Duodenal mucosa (tissue), 2 donors: Measurements from ENCODE around the gene CACNA1E.

Experiments
- H3K27ac ChIP-seq: one replicate; pipeline ENCODE4 v1.7.0; 2013; ENCODE audit warnings: low read depth, low read length
- H3K27me3 ChIP-seq, 2 donors: one replicate each; pipeline ENCODE4 v1.7.0; 2013; ENCODE audit warnings: low read length in 2 of 2, control low read depth in 1 of 2; ENCODE audit not compliant: insufficient read depth in 2 of 2, control insufficient read depth in 1 of 2
- H3K36me3 ChIP-seq, 2 donors: one replicate each; pipeline ENCODE4 v1.7.0; 2013; ENCODE audit warnings: low read length in 2 of 2, control low read depth in 1 of 2; ENCODE audit not compliant: insufficient read depth in 2 of 2, control insufficient read depth in 1 of 2
- H3K4me1 ChIP-seq, 2 donors: one replicate each; pipeline ENCODE4 v1.7.0; 2013; ENCODE audit warnings: low read length in 2 of 2, control low read depth in 1 of 2; ENCODE audit not compliant: insufficient read depth in 2 of 2, control insufficient read depth in 1 of 2
- H3K4me3 ChIP-seq, 2 donors: one replicate each; pipeline ENCODE4 v1.7.0; 2013; ENCODE audit warnings: low read length in 2 of 2, low read depth in 1 of 2
- H3K9ac ChIP-seq, 2 donors: one replicate each; pipeline ENCODE4 v1.7.0; 2013; ENCODE audit warnings: low read length in 2 of 2, low read depth in 1 of 2
- H3K9me3 ChIP-seq, 2 donors: one replicate each; pipeline ENCODE4 v1.7.0; 2013; ENCODE audit warnings: low read length in 2 of 2, control low read depth in 1 of 2; ENCODE audit not compliant: control insufficient read depth in 1 of 2

The CACNA1E gene

DNA sequence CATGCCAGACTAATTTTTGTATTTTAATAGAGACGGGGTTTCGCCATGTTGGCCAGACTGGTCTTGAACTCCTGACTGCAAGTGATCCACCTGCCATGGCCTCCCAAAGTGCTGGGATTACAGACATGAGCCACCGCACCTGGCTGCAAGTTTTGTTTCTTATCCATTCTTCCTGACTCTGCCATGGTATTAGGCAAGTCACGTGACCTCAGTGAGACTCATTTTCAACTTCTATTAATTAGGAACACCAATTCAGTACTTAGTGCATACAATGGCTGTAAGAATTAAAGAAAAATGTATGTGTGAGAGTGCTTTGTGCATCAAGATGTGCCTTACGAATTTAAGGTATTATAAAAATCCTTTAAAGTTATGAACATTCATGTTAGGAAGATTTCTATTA lies 111.2 kb downstream of the CACNA1E start:
- Histone ChIP-seq H3K27ac (no peak overlapping the region), H3K4me1 (no peaks in the 10 kb centered on the region), H3K27me3 (no peaks in the 10 kb centered on the region), H3K9ac (no peak overlapping the region), H3K9me3 (no peaks in the 10 kb centered on the region), H3K36me3 (no peaks in the 10 kb centered on the region), H3K4me3 (no peak overlapping the region)

DNA sequence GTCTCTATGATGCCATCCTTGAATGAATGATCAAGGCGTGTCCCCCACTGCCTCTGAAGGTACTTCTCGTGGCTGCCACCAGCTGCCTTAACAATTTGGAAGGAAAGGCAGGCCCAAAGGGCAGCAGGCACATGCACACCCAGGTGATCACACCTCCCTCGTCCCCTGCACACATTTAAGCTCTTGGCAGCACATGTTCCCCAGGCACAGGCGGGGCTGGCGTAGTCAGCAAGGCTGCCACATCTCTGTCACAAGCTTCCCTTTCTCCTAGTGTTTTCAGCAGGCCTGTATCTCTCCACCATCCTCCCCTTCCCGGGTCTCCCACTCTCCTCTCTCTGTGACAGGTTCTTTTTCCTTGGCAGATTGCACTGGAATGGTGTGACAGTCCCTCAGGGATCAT lies 111.9 kb downstream of the CACNA1E start:
- no peaks in the 10 kb centered on the region for H3K27me3 ChIP-seq
- H3K9me3 ChIP-seq, result no peaks in the 10 kb centered on the region
- H3K4me1 ChIP-seq, result no peaks in the 10 kb centered on the region
- no peaks in the 10 kb centered on the region for H3K36me3 ChIP-seq
- no peak overlapping the region for H3K9ac ChIP-seq
- no peak overlapping the region for H3K4me3 ChIP-seq
- no peak overlapping the region for H3K27ac ChIP-seq

DNA sequence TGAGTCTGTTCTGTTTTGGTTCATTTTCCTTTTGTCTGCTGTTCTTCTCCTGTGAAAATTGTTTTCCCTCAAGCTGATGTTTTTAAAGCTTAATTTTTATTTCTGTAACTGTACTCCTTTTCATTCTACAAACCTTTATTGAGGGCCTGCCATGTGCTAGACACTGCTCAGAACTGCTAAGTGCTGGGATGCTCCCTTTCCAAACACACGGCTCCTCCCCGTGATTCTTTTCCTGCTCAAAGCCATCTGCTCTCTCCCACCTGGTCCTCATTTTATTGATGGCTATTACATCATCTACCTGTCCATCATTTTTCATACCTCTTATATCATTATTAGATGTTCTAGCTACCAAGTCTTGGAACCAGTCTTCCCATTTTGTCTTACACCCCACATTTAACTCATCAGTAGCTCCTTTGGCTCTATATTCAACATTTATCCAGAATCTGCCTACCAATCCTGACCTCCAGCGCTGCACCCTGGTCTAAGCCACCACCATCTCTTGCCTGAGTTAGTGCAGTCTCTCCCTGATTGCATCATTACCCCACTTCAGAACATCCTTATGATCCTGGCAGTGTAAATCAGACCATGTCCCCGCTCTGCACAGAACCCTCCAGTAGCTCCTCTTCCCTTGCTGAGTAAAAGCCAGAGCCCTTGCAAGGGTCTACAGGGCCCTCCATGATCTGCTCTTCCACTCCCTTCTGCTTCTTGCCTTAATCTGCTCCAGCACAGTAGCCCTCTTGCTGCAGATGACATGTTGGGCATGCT lies 118.1 kb downstream of the CACNA1E start:
- Histone ChIP-seq H3K4me1 (peaks cover 0 to 4% of the 10 kb centered on the region in 2 donors), H3K9ac (no peak overlapping the region), H3K4me3 (no peak overlapping the region), H3K9me3 (no peaks in the 10 kb centered on the region), H3K36me3 (no peaks in the 10 kb centered on the region), H3K27ac (no peak overlapping the region), H3K27me3 (no peaks in the 10 kb centered on the region)

DNA sequence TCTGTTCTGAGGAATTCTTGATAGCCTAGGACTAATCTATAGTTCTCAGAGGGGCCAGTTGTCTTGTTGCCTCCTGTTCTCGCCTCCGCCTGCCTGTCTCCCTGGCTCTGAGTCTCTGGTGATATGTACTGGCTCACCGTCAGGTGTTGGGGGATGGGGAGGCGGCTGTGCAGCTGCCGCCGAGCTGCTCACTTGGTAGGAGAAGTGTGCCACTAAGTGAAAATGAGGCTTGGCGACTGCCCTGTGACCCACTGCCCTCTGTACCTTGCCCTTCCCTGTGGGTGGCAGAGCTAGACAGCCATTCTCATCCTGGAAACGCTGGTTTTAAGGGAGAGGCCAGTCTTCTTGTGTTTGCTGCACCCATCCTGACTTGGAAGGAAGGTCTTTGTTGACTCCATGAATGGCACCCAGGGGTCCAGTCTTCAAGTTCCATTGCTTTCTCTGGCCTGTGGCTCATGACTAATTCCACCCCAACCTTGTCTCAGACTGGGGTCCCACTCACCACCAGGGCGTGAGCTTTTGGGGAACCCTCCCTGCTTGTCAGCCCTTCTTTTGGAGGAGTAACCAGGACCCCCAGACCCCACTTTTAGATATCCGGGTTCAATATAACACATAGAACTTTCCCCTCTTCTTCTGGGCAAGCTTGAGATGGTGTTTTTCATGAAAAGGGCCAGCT lies 120.6 kb downstream of the CACNA1E start:
- Histone ChIP-seq H3K9ac (no peak overlapping the region), H3K9me3 (no peaks in the 10 kb centered on the region), H3K4me3 (no peak overlapping the region), H3K27ac (no peak overlapping the region), H3K4me1 (peaks cover 0 to 4% of the 10 kb centered on the region in 2 donors), H3K27me3 (no peaks in the 10 kb centered on the region), H3K36me3 (no peaks in the 10 kb centered on the region)

DNA sequence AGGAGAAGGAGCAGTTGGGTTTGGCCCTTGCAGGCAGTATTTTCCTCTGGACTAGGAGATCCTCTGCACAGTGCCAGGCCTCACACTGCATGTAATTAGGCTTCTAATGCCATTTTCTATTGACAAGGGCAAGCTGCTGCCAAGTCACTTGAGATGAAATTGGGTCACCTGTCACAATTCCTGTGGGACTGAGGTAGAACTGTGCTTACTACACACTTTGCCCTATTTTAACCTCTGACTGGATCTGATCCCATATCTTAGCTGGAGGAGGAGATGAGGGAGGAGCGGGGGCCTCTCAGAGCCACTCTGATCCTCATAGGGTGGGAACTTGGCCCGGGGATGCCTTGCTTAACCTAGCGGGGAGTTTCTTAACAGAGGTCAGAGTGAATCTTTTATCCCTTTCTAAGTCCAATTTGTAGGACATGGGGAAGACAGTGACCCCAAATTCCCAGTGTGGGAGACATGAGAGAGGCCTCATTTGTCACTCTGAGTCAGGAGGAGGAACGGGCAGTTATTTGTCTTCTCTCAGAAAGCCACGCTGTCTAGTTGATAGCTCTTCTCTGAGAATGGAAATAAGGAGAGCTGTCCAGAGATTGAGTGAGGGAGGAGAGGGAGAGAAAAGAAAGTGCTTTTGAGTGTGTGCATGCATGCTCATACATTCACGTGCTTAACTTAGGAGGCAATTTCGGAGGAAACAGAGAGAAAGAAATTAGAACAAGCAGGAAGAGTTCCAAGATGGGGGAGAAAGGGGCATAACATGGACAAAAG lies 121.3 kb downstream of the CACNA1E start:
- Histone ChIP-seq H3K27ac (no peak overlapping the region), H3K36me3 (no peaks in the 10 kb centered on the region), H3K27me3 (no peaks in the 10 kb centered on the region), H3K4me3 (no peak overlapping the region), H3K4me1 (peaks cover 0 to 4% of the 10 kb centered on the region in 2 donors), H3K9me3 (no peaks in the 10 kb centered on the region), H3K9ac (no peak overlapping the region)

DNA sequence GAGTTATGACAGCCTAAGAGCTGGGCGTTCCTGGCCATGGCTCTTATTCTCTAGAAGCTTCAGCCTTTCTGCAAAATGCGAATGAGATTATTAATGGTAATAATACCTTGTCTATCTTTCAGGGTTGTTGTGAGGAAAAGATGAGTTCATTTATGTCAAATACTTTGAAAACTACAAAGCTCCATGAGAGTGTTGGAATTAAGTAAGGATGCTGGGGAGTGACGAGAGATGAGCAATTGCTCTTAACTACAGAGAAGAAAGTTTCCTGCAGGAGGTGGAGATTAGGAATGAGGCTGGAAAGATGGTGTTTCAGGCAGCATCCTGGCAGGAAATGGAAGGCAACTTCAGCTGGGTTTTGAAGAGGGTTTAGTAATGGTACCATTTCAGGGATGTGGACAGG lies 124.2 kb downstream of the CACNA1E start:
- Histone ChIP-seq H3K9ac (no peak overlapping the region), H3K4me1 (peaks cover 0 to 4% of the 10 kb centered on the region in 2 donors), H3K27me3 (no peaks in the 10 kb centered on the region), H3K36me3 (no peaks in the 10 kb centered on the region), H3K9me3 (no peaks in the 10 kb centered on the region), H3K27ac (no peak overlapping the region), H3K4me3 (no peak overlapping the region)

DNA sequence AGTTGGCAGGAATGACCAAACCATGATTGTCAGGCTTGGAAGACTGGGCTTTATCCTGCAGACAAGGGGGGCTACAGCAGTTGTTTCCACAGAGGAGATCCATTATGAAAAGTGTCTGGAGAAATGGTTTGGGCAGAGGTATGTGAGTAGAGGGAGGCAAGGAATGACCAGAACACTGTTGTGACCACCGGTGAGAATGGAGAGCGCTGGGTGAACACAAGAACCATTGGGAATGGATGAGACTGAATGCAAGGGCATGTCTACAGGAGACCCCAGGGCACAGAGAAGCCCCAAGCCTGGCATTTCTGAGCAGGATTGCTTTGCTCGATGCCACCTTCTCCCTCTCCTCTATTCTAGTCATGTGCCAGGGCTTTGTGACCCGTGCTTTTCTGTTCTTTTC lies 125.1 kb downstream of the CACNA1E start:
- no peaks in the 10 kb centered on the region for H3K9me3 ChIP-seq
- H3K9ac ChIP-seq, result no peak overlapping the region
- peaks cover 0 to 4% of the 10 kb centered on the region in 2 donors for H3K4me1 ChIP-seq
- no peaks in the 10 kb centered on the region for H3K27me3 ChIP-seq
- H3K4me3 ChIP-seq, result no peak overlapping the region
- no peaks in the 10 kb centered on the region for H3K36me3 ChIP-seq
- no peak overlapping the region for H3K27ac ChIP-seq

DNA sequence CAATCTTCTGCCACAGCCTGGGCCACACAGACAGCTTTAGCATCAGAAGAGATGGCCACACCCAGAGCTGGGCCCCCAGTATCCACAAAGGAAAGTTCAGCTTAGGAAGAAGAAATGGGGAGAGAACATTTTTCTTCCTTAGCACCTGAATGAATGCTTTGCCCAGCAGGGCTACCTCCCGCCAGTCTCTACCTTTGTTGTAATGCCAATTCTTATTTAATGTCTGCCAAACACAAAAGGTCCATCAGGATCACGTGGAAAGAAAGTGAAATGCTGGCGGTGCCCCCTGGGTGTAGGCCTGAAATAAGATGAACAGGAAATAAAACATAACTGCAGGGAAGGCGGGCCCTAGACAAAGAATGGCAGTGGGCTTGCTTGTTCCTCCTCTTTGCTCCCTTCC lies 125.6 kb downstream of the CACNA1E start:
- no peak overlapping the region for H3K4me3 ChIP-seq

DNA sequence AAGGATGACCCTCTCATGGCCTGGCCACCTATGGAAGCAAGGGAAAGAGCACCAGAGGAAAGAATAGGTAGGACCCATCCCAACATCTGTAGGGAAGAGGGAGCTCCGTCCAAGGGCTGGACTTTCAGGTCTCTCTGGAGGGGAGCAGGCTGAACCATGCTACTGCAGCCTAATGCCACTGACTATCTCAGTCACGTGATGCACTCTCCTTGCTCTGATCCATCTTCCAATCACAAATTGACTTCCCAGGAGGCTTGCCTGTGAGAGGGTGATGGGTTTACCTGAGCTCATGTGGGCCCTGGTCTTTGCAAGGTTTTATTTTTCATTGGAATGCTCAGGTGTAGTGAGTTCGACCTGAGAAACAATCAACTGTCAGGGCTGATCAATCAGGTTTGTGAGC lies 128.8 kb downstream of the CACNA1E start:
- Histone ChIP-seq H3K27ac (no peak overlapping the region), H3K9me3 (no peaks in the 10 kb centered on the region), H3K4me1 (no peaks in the 10 kb centered on the region), H3K4me3 (no peak overlapping the region), H3K36me3 (no peaks in the 10 kb centered on the region), H3K27me3 (no peaks in the 10 kb centered on the region), H3K9ac (no peak overlapping the region)

More for the DNA sequence above, 125.6 kb downstream of the CACNA1E start:
- Histone ChIP-seq H3K4me1 (peaks cover 0 to under 1% of the 10 kb centered on the region in 2 donors), H3K9ac (no peak overlapping the region), H3K27me3 (no peaks in the 10 kb centered on the region), H3K9me3 (no peaks in the 10 kb centered on the region), H3K36me3 (no peaks in the 10 kb centered on the region), H3K27ac (no peak overlapping the region)

DNA sequence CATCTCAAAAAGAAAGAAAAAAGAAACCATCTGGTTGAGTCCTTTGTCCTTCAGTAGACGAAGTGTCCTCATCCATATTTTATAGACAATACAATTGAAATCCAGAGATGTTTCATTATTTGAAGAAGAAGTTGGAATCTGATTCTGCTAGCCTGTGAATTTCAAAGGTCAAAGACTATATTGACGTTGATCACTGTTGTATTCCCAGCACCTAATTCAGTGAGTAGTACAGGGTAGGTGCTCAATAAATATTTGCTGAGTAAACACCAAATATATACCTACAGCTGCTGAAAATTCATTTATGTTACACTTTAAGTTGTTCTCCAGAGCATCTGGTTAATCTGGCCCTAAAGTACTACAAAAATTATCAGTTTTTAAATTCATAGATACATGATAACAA lies 135.2 kb downstream of the CACNA1E start:
- Histone ChIP-seq H3K4me3 (no peak overlapping the region), H3K9ac (no peak overlapping the region), H3K4me1 (no peaks in the 10 kb centered on the region), H3K27me3 (no peaks in the 10 kb centered on the region), H3K27ac (no peak overlapping the region), H3K36me3 (no peaks in the 10 kb centered on the region), H3K9me3 (no peaks in the 10 kb centered on the region)
